Progenitor cell of endocrine pancreas (in vitro differentiated cells): ENCODE results near the gene LNX1. TPM values are rescaled to one million over a fixed set of nuclear protein-coding genes. Genes with fewer than 3 reads are reported as not detected.

Source experiments
- DNase-seq: peaks from one replicate; pipeline ENCODE4 v3.0.0; 2021; ENCODE audit warnings: low spot score; ENCODE audit not compliant: unreplicated experiment
- H3K27ac Mint-ChIP-seq: 2 replicates; pipeline ENCODE4 v1.8.0; 2021; ENCODE audit warnings: mild to moderate bottlenecking, moderate library complexity, mixed read lengths
- H3K27me3 Mint-ChIP-seq: 2 replicates; pipeline ENCODE4 v1.8.0; 2021; ENCODE audit warnings: mixed read lengths
- H3K36me3 Mint-ChIP-seq: 2 replicates; pipeline ENCODE4 v1.8.0; 2022; ENCODE audit warnings: mixed read lengths; ENCODE audit not compliant: insufficient read depth
- H3K4me1 Mint-ChIP-seq: 2 replicates; pipeline ENCODE4 v1.8.0; 2021; ENCODE audit warnings: low read depth, mixed read lengths
- H3K4me3 Mint-ChIP-seq: 2 replicates; pipeline ENCODE4 v1.8.0; 2021; ENCODE audit warnings: low read depth, mild to moderate bottlenecking, moderate library complexity, mixed read lengths
- H3K9me3 Mint-ChIP-seq: 2 replicates; pipeline ENCODE4 v1.8.0; 2021; ENCODE audit warnings: low read depth, mixed read lengths
- total RNA-seq: library from RNA; stranded (reverse); gene quantifications from 2 replicates; pipeline ENCODE4 v1.2.1, GENCODE V29; 2021
- TF ChIP-seq, protein P1 (sequence below): fragments of 200-600 bp; sonication (generic); IDR thresholded peaks from one replicate; pipeline ENCODE4 v1.5.0; 2021; ENCODE audit warnings: antibody characterized with exemption, mild to moderate bottlenecking; ENCODE audit not compliant: unreplicated experiment

Gene LNX1
- total RNA-seq, 1 donor from 2014 or later, result 21.7 TPM

DNA sequence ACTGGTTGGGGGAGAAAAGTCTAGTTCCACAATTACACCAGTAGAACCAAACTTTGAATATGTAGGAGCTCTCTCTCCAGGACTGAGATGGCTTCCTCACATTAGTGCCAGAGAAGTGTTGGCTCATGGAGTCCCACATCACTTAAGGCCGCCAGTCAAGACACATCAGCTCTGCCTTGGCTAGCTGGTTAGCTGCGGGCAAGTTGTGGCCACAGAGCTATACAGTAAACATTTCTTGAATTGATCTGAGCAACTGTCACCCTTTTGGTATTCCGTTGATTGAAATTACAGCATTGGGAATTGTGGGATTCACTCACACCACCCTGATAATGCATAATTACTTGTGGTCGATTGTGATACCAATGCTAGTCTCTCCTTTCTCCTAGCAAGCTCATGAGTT lies 76.2 kb downstream of the LNX1 start:
- H3K36me3 Mint-ChIP-seq, result peaks cover 1% of the 10 kb centered on the region

DNA sequence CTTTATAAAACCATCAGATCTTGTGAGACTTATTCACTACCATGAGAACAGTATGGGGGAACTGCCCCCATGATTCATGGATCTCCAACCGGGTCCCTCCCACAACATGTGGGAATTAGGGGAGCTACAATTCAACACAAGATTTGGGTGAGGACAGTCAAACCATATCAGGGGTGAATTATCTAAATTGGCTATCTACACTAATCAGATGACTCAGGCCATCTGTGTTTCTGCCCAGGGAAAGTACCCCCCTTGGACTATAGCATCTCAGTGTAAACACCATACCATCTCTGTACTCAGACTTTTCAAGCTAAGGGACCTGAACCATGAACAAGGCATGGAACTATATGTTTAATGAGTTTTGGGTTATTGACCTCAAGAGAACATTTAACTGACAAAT lies 76.8 kb downstream of the LNX1 start:
- Mint-ChIP-seq H3K9me3 (no peaks in the 10 kb centered on the region), H3K4me3 (no peak overlapping the region), H3K4me1 (no peaks in the 10 kb centered on the region), H3K27me3 (no peaks in the 10 kb centered on the region), H3K36me3 (peaks cover 1% of the 10 kb centered on the region), H3K27ac (no peak overlapping the region)
- DNase-seq, result no peak
- TF ChIP-seq, protein P1, sequence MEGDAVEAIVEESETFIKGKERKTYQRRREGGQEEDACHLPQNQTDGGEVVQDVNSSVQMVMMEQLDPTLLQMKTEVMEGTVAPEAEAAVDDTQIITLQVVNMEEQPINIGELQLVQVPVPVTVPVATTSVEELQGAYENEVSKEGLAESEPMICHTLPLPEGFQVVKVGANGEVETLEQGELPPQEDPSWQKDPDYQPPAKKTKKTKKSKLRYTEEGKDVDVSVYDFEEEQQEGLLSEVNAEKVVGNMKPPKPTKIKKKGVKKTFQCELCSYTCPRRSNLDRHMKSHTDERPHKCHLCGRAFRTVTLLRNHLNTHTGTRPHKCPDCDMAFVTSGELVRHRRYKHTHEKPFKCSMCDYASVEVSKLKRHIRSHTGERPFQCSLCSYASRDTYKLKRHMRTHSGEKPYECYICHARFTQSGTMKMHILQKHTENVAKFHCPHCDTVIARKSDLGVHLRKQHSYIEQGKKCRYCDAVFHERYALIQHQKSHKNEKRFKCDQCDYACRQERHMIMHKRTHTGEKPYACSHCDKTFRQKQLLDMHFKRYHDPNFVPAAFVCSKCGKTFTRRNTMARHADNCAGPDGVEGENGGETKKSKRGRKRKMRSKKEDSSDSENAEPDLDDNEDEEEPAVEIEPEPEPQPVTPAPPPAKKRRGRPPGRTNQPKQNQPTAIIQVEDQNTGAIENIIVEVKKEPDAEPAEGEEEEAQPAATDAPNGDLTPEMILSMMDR, result no peak

More for the DNA sequence above, 76.2 kb downstream of the LNX1 start:
- Mint-ChIP-seq H3K27me3 (no peaks in the 10 kb centered on the region), H3K4me3 (no peak overlapping the region), H3K9me3 (no peaks in the 10 kb centered on the region), H3K4me1 (peaks cover 1% of the 10 kb centered on the region), H3K27ac (no peak overlapping the region)
- no peak for DNase-seq
- TF ChIP-seq, protein P1, result no peak

GRCh38 chr4:53512608-53513007 lies 78.7 kb downstream of the LNX1 start:
- no peak for DNase-seq
- no peaks in the 10 kb centered on the region for H3K9me3 Mint-ChIP-seq
- no peak overlapping the region for H3K27ac Mint-ChIP-seq

DNA sequence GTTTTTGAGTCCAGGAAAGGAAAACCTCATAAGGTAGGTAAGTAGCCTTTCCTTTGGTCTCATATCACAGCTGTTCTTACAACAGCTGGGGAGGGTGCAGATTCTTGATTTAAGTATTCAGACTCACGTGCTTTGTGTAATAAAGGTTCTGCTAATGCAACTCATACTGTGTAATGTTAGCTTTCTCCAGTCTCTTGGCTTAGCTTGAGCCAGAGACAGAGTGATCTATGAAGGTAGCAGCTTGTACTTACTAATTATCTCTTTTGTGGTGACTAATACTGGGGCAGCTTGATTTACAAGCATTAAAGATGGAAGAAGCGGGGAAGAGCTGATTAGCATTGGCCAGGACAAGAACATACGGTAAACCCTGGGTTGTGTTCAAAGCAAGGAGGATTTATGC lies 80.3 kb downstream of the LNX1 start:
- no peaks in the 10 kb centered on the region for H3K4me1 Mint-ChIP-seq
- H3K4me3 Mint-ChIP-seq, result no peak overlapping the region
- no peak overlapping the region for H3K27ac Mint-ChIP-seq
- DNase-seq, result no peak
- TF ChIP-seq, protein P1, result no peak
- H3K27me3 Mint-ChIP-seq, result no peaks in the 10 kb centered on the region
- no peaks in the 10 kb centered on the region for H3K9me3 Mint-ChIP-seq
- peaks cover 11% of the 10 kb centered on the region for H3K36me3 Mint-ChIP-seq

More at GRCh38 chr4:53512608-53513007, 78.7 kb downstream of the LNX1 start:
- Mint-ChIP-seq H3K4me3 (no peak overlapping the region), H3K4me1 (no peaks in the 10 kb centered on the region), H3K27me3 (no peaks in the 10 kb centered on the region), H3K36me3 (peaks cover 4% of the 10 kb centered on the region)
- TF ChIP-seq, protein P1, result no peak

- H3K9me3 Mint-ChIP-seq, result no peaks in the 10 kb centered on the region
- no peaks in the 10 kb centered on the region for H3K4me1 Mint-ChIP-seq
- no peak overlapping the region for H3K27ac Mint-ChIP-seq
- peaks cover 16% of the 10 kb centered on the region for H3K36me3 Mint-ChIP-seq
- H3K27me3 Mint-ChIP-seq, result no peaks in the 10 kb centered on the region
- H3K4me3 Mint-ChIP-seq, result no peak overlapping the region
- DNase-seq, result no peak
- TF ChIP-seq, protein P1, result no peak
These were observed 81.0 kb downstream of the LNX1 start for GRCh38 chr4:53510321-53510720.
